ENCODE measurements around the gene PABPC4L. TPM values are rescaled to one million over a fixed set of nuclear protein-coding genes. Genes with fewer than 3 reads are reported as not detected.

PABPC4L gene
- 3.2 TPM for total RNA-seq

GRCh38 chr4:134201216-134202161 lies at the start of gene PABPC4L:
PABPC4L (minus strand) TSS chr4:134201789; CDS start chr4:134201019, 770 bp downstream.

